Left cardiac atrium (tissue), 4 donors: ENCODE results near the gene CCT8L2. TPM values are rescaled to one million over a fixed set of nuclear protein-coding genes. Genes with fewer than 3 reads are reported as not detected.
"Not testable (repeated sequence)": the region's sequence is repeated elsewhere in the genome, so short reads cannot be mapped to it uniquely, and the experiment has no call there.

Experiments
- ATAC-seq, 2 donors: fragments of 200-7000 bp; cut with Tn5 transposase; one replicate each; pipeline ENCODE4 v1.9.1; 2020; ENCODE audit warnings: mild to moderate bottlenecking in 2 of 2, moderate library complexity in 2 of 2
- DNase-seq: peaks from one replicate; pipeline ENCODE4 v3.0.0-alpha.2; 2020
- intact Hi-C, 2 donors: fragments of 100-400 bp; cut with DNase I; formaldehyde crosslinking; loops; one replicate each; pipeline versions ENCODE4 v1.14.1 to v1.15.1; 2022 to 2023
- long read RNA-seq: library from polyadenylated mRNA; unstranded; transcript quantifications from one replicate; pipeline ENCODE4 v2.0.0, GENCODE V29; 2021
- total RNA-seq, 2 donors: library from RNA; stranded (reverse); fragmentation: NEBNext Ultra II Directional; extraction: Animal tissue kit (Norgen Biotek cat#: 25700); gene quantifications; one replicate each; pipeline ENCODE4 v1.2.1, GENCODE V29; 2021
- donor health status: DM: no; HTN: yes; CAD: no.
- donor health status: DM: no; HTN: yes; CAD: no; lungs with severe emphysema.
- donor health status: DM: yes; HTN: yes; CAD: no.
- donor health status: Dilated cardiomyopathy.

The CCT8L2 gene
- not detected for total RNA-seq
- long read RNA-seq = 0 reads

DNA sequence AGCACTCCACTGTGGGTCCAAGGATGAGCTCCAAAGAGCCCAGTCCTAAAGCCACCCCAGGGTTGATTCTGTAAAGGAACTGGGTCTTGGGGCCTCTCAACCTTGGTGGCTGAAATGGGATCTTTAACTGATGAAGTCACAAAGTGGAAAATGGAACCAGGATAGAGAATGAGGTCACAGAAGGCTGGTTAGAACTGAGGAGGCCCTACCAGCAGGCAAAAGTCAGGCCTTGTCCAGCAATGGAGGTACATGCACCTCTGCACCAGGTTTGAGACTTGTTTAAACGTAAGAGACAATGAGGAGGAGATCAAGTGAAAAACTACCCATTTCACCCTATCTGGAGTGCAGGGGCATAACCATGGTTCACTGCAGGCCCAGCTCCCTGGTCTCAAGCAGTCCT is at the start of gene CCT8L2:
CCT8L2 (minus strand) TSS at position 101 of the 400 bp plus-strand sequence. CDS start 260 bp downstream, outside the sequence.
- ATAC-seq, DNase-seq, intact Hi-C loops: not testable (repeated sequence)

DNA sequence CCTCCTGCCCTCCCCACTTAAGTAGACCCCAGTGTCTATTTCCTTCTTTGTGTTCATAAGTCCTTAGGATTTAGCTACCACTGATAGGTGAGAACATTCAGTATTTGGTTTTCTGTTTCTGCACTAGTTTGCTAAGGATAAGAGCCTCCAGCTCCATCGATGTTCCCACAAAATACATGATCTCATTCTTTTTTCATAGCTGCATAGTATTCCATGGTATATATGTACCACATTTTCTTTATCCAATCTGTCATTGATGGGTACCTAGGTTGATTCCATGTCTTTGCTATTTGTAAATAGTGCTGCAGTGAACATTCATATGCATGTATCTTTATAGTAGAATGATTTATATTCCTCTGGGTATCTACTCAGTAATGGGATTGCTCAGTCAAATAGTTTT is 42.8 kb upstream of the CCT8L2 start:
- not testable (repeated sequence) for ATAC-seq

DNA sequence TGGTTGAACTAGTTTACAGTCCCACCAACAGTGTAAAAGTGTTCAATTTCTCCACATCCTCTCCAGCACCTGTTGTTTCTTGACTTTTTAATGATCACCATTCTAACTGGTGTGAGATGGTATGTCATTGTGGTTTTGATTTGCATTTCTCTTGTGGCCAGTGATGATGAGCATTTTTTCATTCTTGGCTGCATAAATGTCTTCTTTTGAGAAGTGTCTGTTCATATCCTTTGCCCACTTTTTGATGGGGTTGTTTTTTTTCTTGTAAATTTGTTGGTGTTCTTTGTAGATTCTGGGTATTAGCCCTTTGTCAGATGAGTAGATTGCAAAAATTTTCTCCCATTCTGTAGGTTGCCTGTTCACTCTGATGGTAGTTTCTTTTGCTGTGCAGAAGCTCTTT is 41.5 kb upstream of the CCT8L2 start:
- DNase-seq, intact Hi-C loops, ATAC-seq: not testable (repeated sequence)

More for the DNA sequence above, 42.8 kb upstream of the CCT8L2 start:
- intact Hi-C loops, DNase-seq: not testable (repeated sequence)

- ATAC-seq, intact Hi-C loops, DNase-seq: not testable (repeated sequence)
Observed at GRCh38 chr22:16628476-16628875, 35.9 kb upstream of the CCT8L2 start.

GRCh38 chr22:16625018-16625417 is 32.4 kb upstream of the CCT8L2 start:
- ATAC-seq, DNase-seq, intact Hi-C loops: not testable (repeated sequence)

- intact Hi-C loops, DNase-seq: not testable (repeated sequence)
Observed at GRCh38 chr22:16623595-16623994, 31.0 kb upstream of the CCT8L2 start.

GRCh38 chr22:16617516-16617915 is 24.9 kb upstream of the CCT8L2 start:
- intact Hi-C loops, DNase-seq, ATAC-seq: not testable (repeated sequence)

More at GRCh38 chr22:16623595-16623994, 31.0 kb upstream of the CCT8L2 start:
- not testable (repeated sequence) for ATAC-seq

DNA sequence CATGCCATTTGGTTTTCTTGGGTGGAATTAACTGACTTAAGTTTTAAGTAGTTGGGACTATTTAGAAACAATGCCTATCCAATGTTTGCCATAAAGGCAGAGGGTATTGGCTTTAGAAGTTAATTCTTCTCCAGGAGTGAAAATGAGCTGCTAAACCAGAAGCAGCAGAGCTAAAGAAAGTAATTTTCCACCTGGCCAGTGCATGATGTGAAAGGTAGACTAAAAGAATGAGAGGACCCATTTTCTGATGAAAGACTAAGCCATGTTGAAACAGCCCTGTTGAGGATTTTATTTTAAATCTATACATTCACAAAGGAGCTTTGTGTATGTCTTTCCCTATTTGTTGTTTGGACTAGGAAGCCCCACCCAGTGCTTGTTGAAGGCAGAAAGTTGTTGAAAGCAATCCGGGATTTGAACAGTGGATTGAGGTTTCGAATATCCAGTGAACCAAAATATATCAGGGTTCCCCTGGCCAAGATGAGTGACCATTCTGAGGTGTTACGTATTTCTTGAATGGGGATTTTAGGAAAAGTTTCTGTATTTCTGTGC is 23.9 kb upstream of the CCT8L2 start:
- ATAC-seq, DNase-seq, intact Hi-C loops: not testable (repeated sequence)

- intact Hi-C loops, DNase-seq, ATAC-seq: not testable (repeated sequence)
Observed at GRCh38 chr22:16615606-16616245, 23.1 kb upstream of the CCT8L2 start.

GRCh38 chr22:16609548-16610261 is 17.1 kb upstream of the CCT8L2 start:
- intact Hi-C loops = no loop called here
- peak in 1 of 2 donors; percentile 66 for ATAC-seq
- DNase-seq = no peak

DNA sequence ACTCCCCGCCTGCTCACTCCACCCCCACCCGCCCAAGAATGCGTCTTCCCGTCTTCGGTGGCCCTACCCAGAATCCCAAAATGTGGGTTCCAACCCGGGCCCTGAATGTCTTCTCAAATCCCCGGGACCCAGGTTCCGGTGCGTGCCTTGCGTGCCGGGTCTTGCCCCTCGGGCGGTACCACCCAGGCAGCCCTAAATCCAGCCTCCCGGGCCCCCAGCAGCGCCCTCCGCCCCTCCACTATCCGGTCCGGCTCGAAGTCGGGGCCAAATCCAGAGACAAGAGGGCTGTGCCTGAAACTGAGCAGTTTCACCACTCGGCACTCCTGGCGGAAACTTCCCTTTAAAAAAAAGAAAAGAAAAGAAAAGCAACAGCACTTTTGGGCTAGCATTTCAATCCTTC is 16.3 kb upstream of the CCT8L2 start:
- intact Hi-C loops = no loop called here
- DNase-seq (no peak), ATAC-seq (peak; percentile 38 to 58)

- ATAC-seq, intact Hi-C loops, DNase-seq: not testable (repeated sequence)
Observed at GRCh38 chr22:16604257-16604998, 11.8 kb upstream of the CCT8L2 start.

- ATAC-seq, DNase-seq, intact Hi-C loops: not testable (repeated sequence)
Observed at GRCh38 chr22:16603770-16604242, 11.2 kb upstream of the CCT8L2 start.

GRCh38 chr22:16603448-16603768 is 10.8 kb upstream of the CCT8L2 start:
- no peak for ATAC-seq
- no peak for DNase-seq
- intact Hi-C loops = no loop called here

- intact Hi-C loops, DNase-seq: not testable (repeated sequence)
- ATAC-seq = peak in 1 of 2 donors; percentile 7
Observed at GRCh38 chr22:16602728-16603447, 10.3 kb upstream of the CCT8L2 start.

DNA sequence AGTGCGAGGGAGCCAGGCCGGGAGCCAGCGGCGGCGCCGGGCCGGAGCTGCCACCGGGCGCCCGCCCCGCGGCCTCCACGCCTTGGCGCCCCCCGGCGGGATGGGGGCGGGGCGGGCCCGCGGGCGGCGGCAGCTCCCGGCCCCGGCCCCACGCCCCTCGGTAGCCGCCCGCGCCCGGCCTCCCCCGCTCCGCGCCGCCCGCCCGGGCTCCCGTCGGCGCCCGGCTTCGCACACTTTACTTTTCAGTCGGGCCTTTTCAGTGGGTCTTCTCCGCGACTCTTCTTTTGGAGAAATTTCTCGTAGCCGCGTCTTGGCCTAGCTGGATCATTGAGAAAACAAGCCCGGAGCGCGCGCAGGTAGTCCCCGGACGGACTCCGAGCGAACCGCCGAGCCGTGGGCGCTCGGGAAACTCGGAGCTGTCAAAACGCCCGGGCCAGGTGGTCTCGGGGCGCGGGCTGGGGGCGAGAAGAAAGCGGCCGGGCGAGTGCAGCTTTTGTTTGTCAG is 9.7 kb upstream of the CCT8L2 start:
- intact Hi-C loops, DNase-seq: not testable (repeated sequence)
- ATAC-seq = peak in 1 of 2 donors; percentile 9

DNA sequence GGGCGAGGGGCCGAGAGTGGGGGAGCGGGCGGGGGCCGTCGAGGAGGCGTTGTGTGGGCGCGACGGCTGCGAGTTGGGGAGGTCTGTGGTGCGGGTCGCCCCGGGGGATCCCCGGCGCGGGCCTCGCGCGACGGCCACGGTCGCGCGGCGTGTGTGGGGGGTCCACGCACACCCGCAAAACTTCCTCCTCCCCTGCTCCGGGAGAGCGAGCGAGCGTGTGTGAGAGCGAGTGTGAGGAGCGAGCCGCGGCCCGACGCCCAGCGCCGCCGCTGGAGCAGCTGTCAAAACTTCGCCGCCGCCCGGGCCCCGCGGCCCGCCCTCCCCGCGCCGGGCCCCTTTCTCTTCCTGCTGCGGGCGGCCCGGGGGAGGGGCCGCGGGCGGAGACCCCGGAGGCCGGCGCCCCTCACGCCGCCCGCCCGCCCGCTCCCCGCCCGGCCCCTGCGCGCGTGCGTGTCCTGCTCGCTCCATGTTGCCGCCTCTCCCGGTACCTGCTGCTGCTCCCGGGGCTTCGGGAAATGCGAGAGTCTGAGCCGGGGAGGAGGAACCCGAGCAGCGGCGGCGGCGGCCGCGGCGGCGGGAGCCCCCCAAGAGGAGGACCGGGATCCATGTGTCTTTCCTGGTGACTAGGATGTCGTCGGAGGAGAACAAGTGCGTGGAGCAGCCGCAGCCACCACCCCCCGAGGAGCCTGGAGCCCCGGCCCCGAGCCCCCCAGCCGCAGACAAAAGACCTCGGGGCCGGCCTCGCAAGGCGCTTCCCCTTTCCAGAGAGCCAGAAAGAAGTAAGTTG is 9.0 kb upstream of the CCT8L2 start:
- intact Hi-C loops = no loop called here
- DNase-seq = peak; percentile 35
- peak; percentile 58 to 65 for ATAC-seq
